Measurements from ENCODE around the gene PXK. TPM values are rescaled to one million over a fixed set of nuclear protein-coding genes. Genes with fewer than 3 reads are reported as not detected.
A peak's percentile ranks its signal among the peaks of the same experiment; 100 is the strongest.

The PXK gene
- total RNA-seq, 2 experiments from 2014 or later = 68.7 to 125 TPM

DNA sequence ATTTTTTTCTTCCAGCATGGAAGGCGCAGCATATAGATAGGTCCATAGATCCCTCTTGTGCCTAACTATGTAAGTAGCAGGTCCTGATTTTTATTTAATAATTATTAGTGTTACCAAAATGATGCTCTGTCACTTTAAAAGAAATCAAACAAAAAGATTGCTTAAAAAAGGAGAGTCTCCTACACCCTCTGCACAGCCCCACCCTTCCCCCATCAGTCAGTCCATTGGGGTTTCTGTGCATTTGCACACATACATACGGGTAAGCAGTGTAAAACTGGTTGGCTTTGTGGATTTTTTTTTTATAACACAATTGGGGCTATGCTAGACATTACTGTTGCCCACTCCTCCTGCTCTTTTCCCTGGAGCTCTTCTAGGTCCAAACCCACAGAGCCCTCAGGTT lies 33.6 kb upstream of the PXK start:
- peaks cover 14% of the 10 kb centered on the region for H3K9me3 ChIP-seq (ENCODE audit: low read length)
- H3K36me3 ChIP-seq (ENCODE audit: insufficient read depth, low read length) = no peaks in the 10 kb centered on the region
- H3K27ac ChIP-seq (ENCODE audit: low read depth, low read length, poor library complexity, severe bottlenecking) = no peak overlapping the region
- intact Hi-C loops (cut with micrococcal nuclease; ENCODE audit: unreplicated experiment) = no loop called here
- CTCF ChIA-PET (ENCODE audit: unreplicated experiment) = interaction anchor here (0.6 kb wide), 1 partner anchor 112 kb away, joined by 4 read pairs; no protein-coding TSS in a partner anchor
- H4K20me1 ChIP-seq (ENCODE audit: insufficient read depth, low read length) = no peaks in the 10 kb centered on the region
- TF ChIP-seq EZH2phosphoT487 (IDR thresholded peaks at IDR 0.05; ENCODE audit: borderline replicate concordance, low read depth, low read length) = no peak
- TF ChIP-seq, protein P1, sequence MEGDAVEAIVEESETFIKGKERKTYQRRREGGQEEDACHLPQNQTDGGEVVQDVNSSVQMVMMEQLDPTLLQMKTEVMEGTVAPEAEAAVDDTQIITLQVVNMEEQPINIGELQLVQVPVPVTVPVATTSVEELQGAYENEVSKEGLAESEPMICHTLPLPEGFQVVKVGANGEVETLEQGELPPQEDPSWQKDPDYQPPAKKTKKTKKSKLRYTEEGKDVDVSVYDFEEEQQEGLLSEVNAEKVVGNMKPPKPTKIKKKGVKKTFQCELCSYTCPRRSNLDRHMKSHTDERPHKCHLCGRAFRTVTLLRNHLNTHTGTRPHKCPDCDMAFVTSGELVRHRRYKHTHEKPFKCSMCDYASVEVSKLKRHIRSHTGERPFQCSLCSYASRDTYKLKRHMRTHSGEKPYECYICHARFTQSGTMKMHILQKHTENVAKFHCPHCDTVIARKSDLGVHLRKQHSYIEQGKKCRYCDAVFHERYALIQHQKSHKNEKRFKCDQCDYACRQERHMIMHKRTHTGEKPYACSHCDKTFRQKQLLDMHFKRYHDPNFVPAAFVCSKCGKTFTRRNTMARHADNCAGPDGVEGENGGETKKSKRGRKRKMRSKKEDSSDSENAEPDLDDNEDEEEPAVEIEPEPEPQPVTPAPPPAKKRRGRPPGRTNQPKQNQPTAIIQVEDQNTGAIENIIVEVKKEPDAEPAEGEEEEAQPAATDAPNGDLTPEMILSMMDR (conservative IDR thresholded peaks at IDR 0.05; ENCODE audit: low read length) = no peak
- no peaks in the 10 kb centered on the region for H3K9me2 ChIP-seq (ENCODE audit: insufficient read depth, low read length)
- no TSS peak for BruUV-seq (replicated peaks)
- DNase-seq (ENCODE audit: low spot score) = no peak
- H3K4me2 ChIP-seq (ENCODE audit: low read length) = no peak overlapping the region
- H3K79me2 ChIP-seq (ENCODE audit: insufficient read depth, low read depth, low read length) = no peaks in the 10 kb centered on the region
- POLR2A ChIA-PET = no interaction called here
- H2AFZ ChIP-seq (ENCODE audit: low read length) = no peak overlapping the region
- no peak overlapping the region for H3K4me3 ChIP-seq (ENCODE audit: low read depth, low read length, poor library complexity, severe bottlenecking)
- no peaks in the 10 kb centered on the region for H3K4me1 ChIP-seq (ENCODE audit: insufficient read depth, low read length, poor library complexity, severe bottlenecking)

- H3K36me3 ChIP-seq (ENCODE audit: insufficient read depth, low read length) = no peaks in the 10 kb centered on the region
- BruUV-seq (replicated peaks) = no TSS peak
- H3K9me2 ChIP-seq (ENCODE audit: insufficient read depth, low read length) = no peaks in the 10 kb centered on the region
- ChIA-PET POLR2A (interaction anchor here (0.5 to 1.5 kb wide), 2 partner anchors 62 to 112 kb away, joined by 4 to 7 read pairs; partner anchors contain the start of gene ABHD6), CTCF (ENCODE audit: unreplicated experiment) (interaction anchor here (0.6 kb wide), 1 partner anchor 112 kb away, joined by 4 read pairs; no protein-coding TSS in a partner anchor)
- H3K4me1 ChIP-seq (ENCODE audit: insufficient read depth, low read length, poor library complexity, severe bottlenecking) = no peaks in the 10 kb centered on the region
- H3K9me3 ChIP-seq (ENCODE audit: low read length) = peaks cover 14% of the 10 kb centered on the region
- TF ChIP-seq, protein P1 (conservative IDR thresholded peaks at IDR 0.05; ENCODE audit: low read length) = peak; percentile 87
- no peak for TF ChIP-seq EZH2phosphoT487 (IDR thresholded peaks at IDR 0.05; ENCODE audit: borderline replicate concordance, low read depth, low read length)
- intact Hi-C loops (cut with micrococcal nuclease; ENCODE audit: unreplicated experiment) = loop anchor here (1.0 kb wide), 2 partner anchors 113 to 123 kb away; no protein-coding TSS in a partner anchor
- no peaks in the 10 kb centered on the region for H4K20me1 ChIP-seq (ENCODE audit: insufficient read depth, low read length)
- H3K4me2 ChIP-seq (ENCODE audit: low read length) = no peak overlapping the region
- H3K4me3 ChIP-seq (ENCODE audit: low read depth, low read length, poor library complexity, severe bottlenecking) = no peak overlapping the region
- H3K79me2 ChIP-seq (ENCODE audit: insufficient read depth, low read depth, low read length) = no peaks in the 10 kb centered on the region
- H2AFZ ChIP-seq (ENCODE audit: low read length) = no peak overlapping the region
- peak; percentile 45 for DNase-seq (ENCODE audit: low spot score)
- no peak overlapping the region for H3K27ac ChIP-seq (ENCODE audit: low read depth, low read length, poor library complexity, severe bottlenecking)
Observed at GRCh38 chr3:58299839-58300516, 32.7 kb upstream of the PXK start.

Data from OCI-LY7 (cell line).